Spinal cord (tissue), 10 donors: Measurements from ENCODE around the gene CASTOR2. TPM values are rescaled to one million over a fixed set of nuclear protein-coding genes. Genes with fewer than 3 reads are reported as not detected.

Source experiments
- DNase-seq, 6 donors: peaks; one replicate each; pipeline versions ENCODE4 v3.0.0 to v3.0.0-alpha.2; 2013 to 2015; ENCODE audit warnings: low spot score in 6 of 6, low read depth in 4 of 6
- H3K27ac ChIP-seq: one replicate; pipeline ENCODE4 v1.5.1; 2013; ENCODE audit warnings: low read depth, low read length, control low read depth
- H3K27me3 ChIP-seq: one replicate; pipeline ENCODE4 v1.6.1; 2013; ENCODE audit warnings: low read length; ENCODE audit not compliant: control insufficient read depth, insufficient read depth
- H3K36me3 ChIP-seq: one replicate; pipeline ENCODE4 v1.6.1; 2013; ENCODE audit warnings: low read length; ENCODE audit not compliant: control insufficient read depth, insufficient read depth
- H3K4me1 ChIP-seq: one replicate; pipeline ENCODE4 v1.6.1; 2013; ENCODE audit warnings: low read length; ENCODE audit not compliant: control insufficient read depth, insufficient read depth
- H3K4me3 ChIP-seq: one replicate; pipeline ENCODE4 v1.5.1; 2013; ENCODE audit warnings: low read depth, low read length, control low read depth
- H3K9me3 ChIP-seq: one replicate; pipeline ENCODE4 v1.6.1; 2013; ENCODE audit warnings: low read length; ENCODE audit not compliant: control insufficient read depth, insufficient read depth
- WGBS: methylation state at CpG from one replicate; pipeline ENCODE4 v1.1.5; 2013; ENCODE audit warnings: missing lambda C conversion rate; ENCODE audit not compliant: insufficient coverage; 5-methylcytosine and 5-hydroxymethylcytosine counted together
- polyA plus RNA-seq, 2 donors: library from polyadenylated mRNA; unstranded; fragments of 120-200 nt; gene quantifications; one replicate each; pipeline ENCODE4 v1.2.1, GENCODE V29; 2013; ENCODE audit not compliant: insufficient read length in 2 of 2
- total RNA-seq, 2 donors: library from RNA; depleted of rRNA in 1 of 2; stranded (reverse); fragments of 120-200 nt in 1 of 2; fragments of >200 nt in 1 of 2; gene quantifications; one replicate each; pipeline versions ENCODE4 v1.2.3 to v1.2.4, GENCODE V29; 2013 to 2014
- donor health status: healthy.

Gene CASTOR2
- total and polyA plus RNA-seq, 4 donors, result 19.9 to 27.0 (median 22.3) TPM

GRCh38 chr7:75048435-75049379 is 84.2 kb downstream of the CASTOR2 start:
- H3K36me3 ChIP-seq, result peaks cover 65% of the 10 kb centered on the region
- 94% methylated on average over 11 of the region's 17 CpGs for WGBS
- H3K4me3 ChIP-seq, result no peak overlapping the region
- peaks cover 9% of the 10 kb centered on the region for H3K4me1 ChIP-seq
- H3K9me3 ChIP-seq, result no peaks in the 10 kb centered on the region
- H3K27ac ChIP-seq, result no peak overlapping the region
- no peaks in the 10 kb centered on the region for H3K27me3 ChIP-seq
- no peak for DNase-seq

- H3K27me3 ChIP-seq, result no peaks in the 10 kb centered on the region
- H3K36me3 ChIP-seq, result peaks cover 72% of the 10 kb centered on the region
- H3K27ac ChIP-seq, result no peak overlapping the region
- H3K4me1 ChIP-seq, result peaks cover 13% of the 10 kb centered on the region
- DNase-seq, result no peak
- H3K9me3 ChIP-seq, result no peaks in the 10 kb centered on the region
- 80% methylated on average over 5 of the region's 10 CpGs for WGBS
- H3K4me3 ChIP-seq, result no peak overlapping the region
Observed at GRCh38 chr7:75049817-75050216, 85.3 kb downstream of the CASTOR2 start.

- WGBS, result 95% methylated on average over 6 of the region's 12 CpGs
- H3K9me3 ChIP-seq, result no peaks in the 10 kb centered on the region
- peaks cover 70% of the 10 kb centered on the region for H3K36me3 ChIP-seq
- H3K27ac ChIP-seq, result no peak overlapping the region
- H3K4me1 ChIP-seq, result peaks cover 17% of the 10 kb centered on the region
- H3K4me3 ChIP-seq, result no peak overlapping the region
- no peaks in the 10 kb centered on the region for H3K27me3 ChIP-seq
- no peak for DNase-seq
Observed at GRCh38 chr7:75050501-75050900, 86.0 kb downstream of the CASTOR2 start.

GRCh38 chr7:75054744-75055143 is 90.2 kb downstream of the CASTOR2 start:
- peak in 2 of 6 donors; percentile 26 to 75 for DNase-seq
- H3K36me3 ChIP-seq, result peaks cover 82% of the 10 kb centered on the region
- no peaks in the 10 kb centered on the region for H3K27me3 ChIP-seq
- no peaks in the 10 kb centered on the region for H3K9me3 ChIP-seq
- peak overlapping the region; percentile 15 for H3K27ac ChIP-seq
- H3K4me3 ChIP-seq, result no peak overlapping the region
- WGBS, result 29% methylated on average over 1 of the region's 3 CpGs
- peaks cover 10% of the 10 kb centered on the region for H3K4me1 ChIP-seq

GRCh38 chr7:75055155-75055554 is 90.7 kb downstream of the CASTOR2 start:
- H3K27ac ChIP-seq, result peak overlapping the region; percentile 52
- 95% methylated on average over 6 of the region's 9 CpGs for WGBS

GRCh38 chr7:75055830-75056772 is 91.6 kb downstream of the CASTOR2 start:
- Histone ChIP-seq H3K4me1 (peaks cover 10% of the 10 kb centered on the region), H3K27me3 (no peaks in the 10 kb centered on the region), H3K27ac (peak overlapping the region; percentile 52), H3K36me3 (peaks cover 85% of the 10 kb centered on the region), H3K4me3 (no peak overlapping the region), H3K9me3 (no peaks in the 10 kb centered on the region)
- peak in 1 of 6 donors; percentile 74 for DNase-seq
- 92% methylated on average over 10 of the region's 14 CpGs for WGBS

More at GRCh38 chr7:75055155-75055554, 90.7 kb downstream of the CASTOR2 start:
- H3K4me1 ChIP-seq, result peaks cover 10% of the 10 kb centered on the region
- no peak overlapping the region for H3K4me3 ChIP-seq
- no peaks in the 10 kb centered on the region for H3K9me3 ChIP-seq
- H3K36me3 ChIP-seq, result peaks cover 83% of the 10 kb centered on the region
- no peaks in the 10 kb centered on the region for H3K27me3 ChIP-seq
- no peak for DNase-seq

GRCh38 chr7:75058406-75058805 is 93.9 kb downstream of the CASTOR2 start:
- WGBS, result 100% methylated on average over 5 of the region's 15 CpGs
- peaks cover 91% of the 10 kb centered on the region for H3K36me3 ChIP-seq
- peaks cover 10% of the 10 kb centered on the region for H3K4me1 ChIP-seq
- no peak overlapping the region for H3K27ac ChIP-seq
- H3K27me3 ChIP-seq, result no peaks in the 10 kb centered on the region
- no peak for DNase-seq
- no peaks in the 10 kb centered on the region for H3K9me3 ChIP-seq
- no peak overlapping the region for H3K4me3 ChIP-seq

- 50% methylated on average over 2 of the region's 8 CpGs for WGBS
- Histone ChIP-seq H3K27ac (no peak overlapping the region), H3K4me3 (no peak overlapping the region), H3K27me3 (no peaks in the 10 kb centered on the region), H3K9me3 (no peaks in the 10 kb centered on the region), H3K36me3 (peaks cover 94% of the 10 kb centered on the region), H3K4me1 (no peaks in the 10 kb centered on the region)
- no peak for DNase-seq
Observed at GRCh38 chr7:75064291-75064690, 99.8 kb downstream of the CASTOR2 start.

- Histone ChIP-seq H3K4me3 (no peak overlapping the region), H3K4me1 (no peaks in the 10 kb centered on the region), H3K27me3 (no peaks in the 10 kb centered on the region), H3K36me3 (peaks cover 93% of the 10 kb centered on the region), H3K9me3 (no peaks in the 10 kb centered on the region), H3K27ac (no peak overlapping the region)
- DNase-seq, result no peak
- 98% methylated on average over 6 of the region's 8 CpGs for WGBS
Observed at GRCh38 chr7:75064801-75065200, 100.3 kb downstream of the CASTOR2 start.
